MM.1S (cell line): ENCODE data around the gene MED25.

ENCODE experiments used
- CTCF ChIP-seq: fragments of 300-600 bp; sonication (generic); IDR thresholded peaks from 2 replicates; pipeline ENCODE4 v1.5.1; 2016; ENCODE audit warnings: antibody characterized with exemption, low read length, mixed read lengths
- EZH2 ChIP-seq: fragments of 300-600 bp; sonication (generic); optimal IDR thresholded peaks from 2 replicates; pipeline ENCODE3; 2017; ENCODE audit warnings: low read depth, mild to moderate bottlenecking, antibody characterized with exemption, low read length, mixed read lengths
- EZH2phosphoT487 ChIP-seq: fragments of 300-600 bp; sonication (generic); IDR thresholded peaks from 2 replicates; pipeline ENCODE4 v1.6.1; 2018; ENCODE audit warnings: antibody characterized with exemption, low read length

GRCh38 chr19:49782515-49782914, 35.6 kb upstream of the MED25 start:
- TF ChIP-seq EZH2phosphoT487: no peak
- TF ChIP-seq CTCF: no peak
- TF ChIP-seq EZH2: no peak
